Epithelial cell of esophagus (primary cell): ENCODE data around the gene PARD3B.

Experiments used
- DNase-seq: peaks from one replicate; pipeline ENCODE4 v3.0.0; 2010; ENCODE audit warnings: low read depth
- H3K4me3 ChIP-seq: 2 replicates; pipeline ENCODE4 v1.5.1; 2011; ENCODE audit warnings: mild to moderate bottlenecking, low read length, control low read depth
- TF ChIP-seq, protein P1 (sequence below): IDR thresholded peaks from 2 replicates; pipeline ENCODE4 v1.5.1; 2011; ENCODE audit warnings: low read depth, mild to moderate bottlenecking, low read length, control low read depth, inconsistent platforms; ENCODE audit not compliant: insufficient read depth; ENCODE audit errors: missing control alignments

The PARD3B gene

GRCh38 chr2:205617905-205618304, 1072.6 kb downstream of the PARD3B start:
- H3K4me3 ChIP-seq = no peak overlapping the region
- TF ChIP-seq, protein P1, sequence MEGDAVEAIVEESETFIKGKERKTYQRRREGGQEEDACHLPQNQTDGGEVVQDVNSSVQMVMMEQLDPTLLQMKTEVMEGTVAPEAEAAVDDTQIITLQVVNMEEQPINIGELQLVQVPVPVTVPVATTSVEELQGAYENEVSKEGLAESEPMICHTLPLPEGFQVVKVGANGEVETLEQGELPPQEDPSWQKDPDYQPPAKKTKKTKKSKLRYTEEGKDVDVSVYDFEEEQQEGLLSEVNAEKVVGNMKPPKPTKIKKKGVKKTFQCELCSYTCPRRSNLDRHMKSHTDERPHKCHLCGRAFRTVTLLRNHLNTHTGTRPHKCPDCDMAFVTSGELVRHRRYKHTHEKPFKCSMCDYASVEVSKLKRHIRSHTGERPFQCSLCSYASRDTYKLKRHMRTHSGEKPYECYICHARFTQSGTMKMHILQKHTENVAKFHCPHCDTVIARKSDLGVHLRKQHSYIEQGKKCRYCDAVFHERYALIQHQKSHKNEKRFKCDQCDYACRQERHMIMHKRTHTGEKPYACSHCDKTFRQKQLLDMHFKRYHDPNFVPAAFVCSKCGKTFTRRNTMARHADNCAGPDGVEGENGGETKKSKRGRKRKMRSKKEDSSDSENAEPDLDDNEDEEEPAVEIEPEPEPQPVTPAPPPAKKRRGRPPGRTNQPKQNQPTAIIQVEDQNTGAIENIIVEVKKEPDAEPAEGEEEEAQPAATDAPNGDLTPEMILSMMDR = peak; percentile 37
- DNase-seq = peak; percentile 24

DNA sequence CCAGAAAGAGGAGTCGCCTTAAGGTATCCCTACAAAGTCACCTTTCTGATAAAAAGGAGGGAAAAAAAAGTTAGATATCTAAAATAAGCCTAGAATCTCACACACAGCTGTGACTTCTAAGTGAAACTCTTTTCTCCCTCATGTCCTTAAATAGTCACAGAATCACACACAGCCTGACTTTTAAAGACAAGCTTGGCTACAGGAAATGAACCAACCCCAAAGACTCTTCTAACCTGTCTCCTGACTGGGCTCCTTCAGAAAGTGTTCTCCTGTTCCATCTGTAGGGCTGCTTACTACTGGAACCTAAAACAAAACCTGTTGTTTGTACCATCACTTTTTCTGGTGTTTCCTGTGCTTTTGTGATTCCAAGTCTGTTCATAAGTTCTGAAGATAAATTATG, 1074.3 kb downstream of the PARD3B start:
- DNase-seq = no peak
- TF ChIP-seq, protein P1 = no peak
- H3K4me3 ChIP-seq = no peak overlapping the region

DNA sequence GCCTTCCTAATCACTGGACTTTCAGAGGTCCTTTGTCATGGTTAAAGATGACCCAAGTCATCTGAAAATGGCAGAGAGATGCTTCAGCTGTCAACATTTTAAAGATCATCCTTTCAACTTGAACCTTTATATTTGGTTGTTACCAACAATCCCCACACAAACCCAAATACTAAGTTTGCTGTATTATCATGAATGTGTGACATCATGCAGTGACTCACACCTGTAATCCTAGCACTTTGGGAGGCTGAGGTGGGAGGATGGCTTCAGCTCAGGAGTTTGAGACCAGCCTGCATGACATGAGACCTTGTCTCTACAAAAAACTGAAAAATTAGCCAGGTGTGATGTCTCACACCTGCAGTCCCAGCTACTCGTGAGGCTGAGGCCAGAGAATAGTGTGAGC, 1081.8 kb downstream of the PARD3B start:
- no peak overlapping the region for H3K4me3 ChIP-seq
- TF ChIP-seq, protein P1 = no peak
- peak; percentile 14 for DNase-seq

GRCh38 chr2:205628422-205628821, 1083.1 kb downstream of the PARD3B start:
- H3K4me3 ChIP-seq = no peak overlapping the region
- DNase-seq = no peak
- TF ChIP-seq, protein P1 = no peak

DNA sequence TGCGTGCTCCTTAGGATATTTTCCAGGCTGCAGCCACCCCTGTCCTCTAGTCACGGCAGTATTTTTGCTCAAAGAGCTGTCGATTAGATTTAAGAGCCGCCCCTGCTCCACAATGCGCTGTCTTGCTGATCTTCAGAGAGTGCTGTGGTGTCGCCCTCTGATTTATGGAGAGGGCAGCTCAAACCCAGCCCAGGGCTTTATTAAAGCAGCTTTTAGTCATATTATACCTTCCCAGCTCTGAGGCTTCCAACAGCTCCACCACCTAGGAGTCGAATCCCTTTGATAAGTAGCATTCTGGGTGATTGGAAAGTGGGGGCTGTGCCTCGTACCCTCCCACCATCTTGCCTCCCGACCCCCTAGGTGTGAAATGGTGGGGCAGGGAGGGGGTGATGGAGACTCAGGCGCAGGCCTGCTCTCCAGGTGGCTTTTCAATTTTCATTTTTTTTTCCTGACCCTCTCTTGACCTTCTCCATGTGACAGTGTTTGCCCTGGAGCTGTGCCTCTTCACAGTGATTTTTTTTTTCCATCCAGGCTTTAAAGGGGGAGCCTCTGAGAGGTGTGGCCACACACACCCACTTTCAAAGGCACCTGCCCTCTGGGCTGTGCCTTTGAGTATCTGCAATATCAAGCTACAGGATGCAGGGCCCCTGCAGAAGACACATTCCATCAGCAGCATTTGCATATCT, 1084.0 kb downstream of the PARD3B start:
- no peak for DNase-seq
- no peak overlapping the region for H3K4me3 ChIP-seq
- TF ChIP-seq, protein P1 = no peak

GRCh38 chr2:205633994-205634393, 1088.7 kb downstream of the PARD3B start:
- DNase-seq = peak; percentile 31
- TF ChIP-seq, protein P1 = no peak
- H3K4me3 ChIP-seq = no peak overlapping the region

- no peak for DNase-seq
- TF ChIP-seq, protein P1 = no peak
- no peak overlapping the region for H3K4me3 ChIP-seq
Measured at GRCh38 chr2:205636549-205637319, 1091.5 kb downstream of the PARD3B start.
